Suppressor macrophage (primary cell): Measurements from ENCODE around the gene RNF17.
A peak's percentile ranks its signal among the peaks of the same experiment; 100 is the strongest.

Experiments used
- DNase-seq, 4 experiments: peaks; one replicate each; pipeline ENCODE4 v3.0.0-alpha.2; 2020 to 2022

The RNF17 gene

GRCh38 chr13:24897293-24897692 lies 133.3 kb downstream of the RNF17 start:
- DNase-seq = no peak

DNA sequence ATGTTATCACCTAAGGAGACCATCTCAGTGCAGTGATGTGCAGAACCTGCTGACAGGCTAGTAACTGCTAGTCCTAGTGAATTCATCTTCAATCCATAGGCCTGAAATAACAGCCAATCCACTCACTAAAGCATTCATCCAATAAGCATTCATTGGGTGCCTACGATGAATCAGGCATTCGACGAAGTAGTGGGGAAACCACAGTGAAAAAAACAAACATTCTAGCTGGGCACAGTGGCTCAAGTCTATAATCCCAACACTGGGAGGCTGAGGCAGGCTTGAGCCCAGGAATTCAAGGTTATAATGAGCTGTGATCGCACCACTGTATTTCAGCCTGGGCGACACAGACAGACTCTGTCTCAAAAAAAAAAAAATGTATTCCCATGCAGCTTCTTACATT lies 135.6 kb downstream of the RNF17 start:
- no peak for DNase-seq

- peak in 3 of 4 experiments; percentile 7 to 36 (median 30) for DNase-seq
Observed at GRCh38 chr13:24900507-24900906, 136.5 kb downstream of the RNF17 start.

DNA sequence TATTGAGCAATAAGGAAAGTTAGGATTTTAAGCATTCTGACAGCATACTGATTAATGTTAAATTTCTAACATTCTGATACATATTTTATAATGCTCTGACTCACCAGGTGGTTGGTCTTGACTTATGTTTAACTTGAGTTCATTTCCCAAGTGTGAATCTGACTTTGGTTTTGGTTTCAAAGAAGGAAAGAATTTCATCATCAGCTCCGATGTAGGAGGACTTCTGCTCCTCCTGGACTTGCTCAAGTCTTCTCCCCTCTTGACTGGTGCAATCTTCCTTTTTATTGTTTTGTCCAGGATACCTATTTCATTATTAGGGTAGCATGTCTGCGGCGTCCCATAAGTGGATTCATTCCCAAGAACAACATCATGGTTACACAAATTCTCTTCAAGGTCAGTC lies 141.3 kb downstream of the RNF17 start:
- peak; percentile 8 to 68 (median 54) for DNase-seq

DNA sequence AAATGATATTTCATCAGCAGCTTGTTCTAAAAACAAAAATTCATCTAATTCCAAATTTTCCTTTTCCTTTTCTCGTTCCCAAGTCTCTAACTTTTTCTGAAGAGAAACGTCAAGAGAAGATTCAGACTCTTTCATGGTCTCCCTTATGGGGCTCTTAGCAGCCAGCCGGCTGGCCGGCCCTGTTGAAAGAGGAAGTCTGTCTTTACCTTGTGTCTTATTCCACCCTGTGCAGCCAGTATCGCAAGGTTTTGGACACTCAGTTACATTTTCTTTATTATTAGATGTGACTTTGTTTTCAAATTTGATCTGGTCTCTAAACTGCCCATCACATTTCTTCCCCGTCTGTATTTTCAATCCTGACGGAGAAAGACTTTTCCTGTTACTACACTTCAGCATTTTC lies 142.3 kb downstream of the RNF17 start:
- peak in 1 of 4 experiments; percentile 9 for DNase-seq

DNA sequence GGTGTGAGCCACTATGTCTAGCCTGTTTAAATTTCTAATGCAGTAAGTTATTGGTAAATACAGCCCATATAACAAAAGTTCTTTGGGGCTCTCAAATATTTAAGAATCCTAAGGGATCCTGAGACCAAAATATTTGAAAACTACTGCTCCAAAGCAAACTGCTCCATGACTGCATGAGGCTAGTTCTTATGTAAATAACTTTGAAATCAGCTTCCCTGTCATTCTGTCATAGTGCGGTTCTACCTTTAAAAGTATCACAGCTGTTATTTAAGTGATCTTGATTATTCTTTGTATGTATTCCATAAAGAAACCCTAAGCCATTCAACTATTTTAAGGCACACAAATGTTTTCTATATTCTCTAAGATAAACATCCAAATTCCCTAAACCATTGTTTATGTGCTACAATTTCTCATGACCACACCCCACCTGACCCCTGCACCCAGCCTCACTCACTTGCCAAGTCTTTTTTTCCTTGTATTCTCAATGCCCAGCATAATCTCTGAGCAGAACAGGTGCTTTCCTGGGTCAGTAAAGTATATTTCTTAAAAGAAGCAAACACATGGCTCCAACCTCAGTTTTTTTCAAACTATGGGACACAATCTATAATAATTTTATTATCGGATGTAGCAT lies 146.6 kb downstream of the RNF17 start:
- no peak for DNase-seq

GRCh38 chr13:24911133-24911908 lies 147.4 kb downstream of the RNF17 start:
- DNase-seq = peak in 3 of 4 experiments; percentile 5 to 37 (median 35)

DNA sequence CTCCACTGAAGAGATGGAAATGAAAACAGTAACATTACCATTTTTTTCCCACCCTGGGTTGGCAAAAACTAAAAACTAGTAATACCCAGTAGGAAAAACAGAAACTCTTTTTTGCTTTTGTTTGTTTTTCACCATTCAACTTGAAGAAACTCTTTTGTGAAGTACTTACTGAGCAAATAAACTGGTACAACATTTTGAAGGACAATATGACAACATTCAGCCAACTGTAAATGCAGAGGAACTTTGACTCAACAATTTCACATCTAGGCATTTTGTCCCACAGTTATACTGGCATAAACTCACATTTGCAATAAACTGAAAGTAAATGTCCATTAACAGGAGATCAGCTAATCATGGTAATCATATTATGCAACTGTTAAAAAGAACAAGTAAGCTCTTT lies 152.5 kb downstream of the RNF17 start:
- DNase-seq = no peak

GRCh38 chr13:24921003-24921402 lies 157.0 kb downstream of the RNF17 start:
- DNase-seq = no peak

GRCh38 chr13:24921881-24922280 lies 157.9 kb downstream of the RNF17 start:
- no peak for DNase-seq

DNA sequence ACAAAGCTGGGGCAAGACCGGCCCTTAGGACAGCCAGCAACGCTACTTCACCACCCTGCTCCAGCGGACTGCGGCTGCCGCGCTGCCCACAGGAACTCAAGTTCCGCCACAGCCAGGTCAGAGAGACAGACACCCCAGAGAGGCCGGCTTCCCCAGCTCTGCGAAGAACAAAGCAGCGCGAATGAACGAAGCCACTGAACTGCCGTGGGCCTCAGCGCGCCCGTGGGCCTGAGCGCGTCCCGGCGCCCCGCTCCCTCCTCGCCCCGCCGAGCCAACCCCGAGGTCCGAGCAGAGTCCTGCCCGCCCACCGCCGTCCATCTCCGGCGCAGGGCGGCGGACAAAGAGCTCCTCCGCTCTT lies 158.4 kb downstream of the RNF17 start:
- peak; percentile 58 to 78 (median 65) for DNase-seq

GRCh38 chr13:24922745-24923591 lies 159.0 kb downstream of the RNF17 start:
- peak; percentile 98 to 99 (median 99) for DNase-seq

GRCh38 chr13:24925318-24926231 lies 161.6 kb downstream of the RNF17 start:
- no peak for DNase-seq

DNA sequence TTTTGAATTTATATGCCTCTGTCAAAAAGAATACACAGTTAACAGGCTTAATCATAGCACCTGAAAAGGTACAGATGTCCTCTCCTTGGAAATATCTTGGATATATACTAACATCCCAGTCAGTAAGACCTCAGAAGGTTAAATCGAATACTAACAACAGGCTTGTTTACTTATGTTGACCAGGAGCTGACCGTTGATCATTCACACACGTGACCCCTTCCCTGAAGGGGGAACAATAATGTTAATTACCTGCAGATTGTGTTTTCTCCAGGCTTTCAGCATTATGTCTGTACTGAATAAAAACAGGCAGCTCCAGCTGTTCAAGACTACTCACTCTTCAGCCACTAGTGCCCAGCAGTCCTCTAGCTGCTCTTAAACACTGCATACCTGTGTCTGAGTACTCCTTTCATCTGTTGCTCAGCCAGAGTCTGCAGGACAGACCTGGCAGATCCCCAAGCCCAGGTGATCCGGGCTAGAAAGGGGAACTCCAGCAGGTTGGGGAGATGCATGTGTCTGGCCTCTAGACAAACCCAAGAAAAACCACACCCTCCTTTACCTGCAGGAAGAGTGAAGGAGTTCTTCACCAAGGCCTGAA lies 163.9 kb downstream of the RNF17 start:
- DNase-seq = no peak

DNA sequence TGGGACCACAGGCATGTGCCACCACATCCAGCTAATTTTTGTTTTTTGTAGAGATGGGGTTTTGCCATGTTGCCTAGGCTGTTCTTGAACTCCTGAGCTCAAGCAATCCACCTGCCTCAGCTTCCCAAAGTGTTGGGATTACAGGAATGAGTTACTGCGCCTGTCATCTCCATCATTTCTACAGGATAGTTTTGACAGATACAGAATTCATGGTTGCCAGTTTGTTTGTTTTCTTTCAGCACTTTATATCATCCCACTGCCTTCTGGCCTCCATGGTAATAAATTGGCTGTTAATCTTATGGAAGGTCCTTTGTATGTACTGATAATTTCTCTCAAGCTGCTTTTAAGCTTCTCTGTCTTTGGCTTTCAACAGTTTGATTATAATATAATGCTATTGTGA lies 165.2 kb downstream of the RNF17 start:
- no peak for DNase-seq
